ENCODE data around the gene TRAK1. TPM values are rescaled to one million over a fixed set of nuclear protein-coding genes. Genes with fewer than 3 reads are reported as not detected.

TRAK1 gene
- total RNA-seq, 4 donors from 2014 or later: 25.9 to 41.6 (median 29.6) TPM

GRCh38 chr3:42230860-42231259 is 139.7 kb downstream of the TRAK1 start:
- TF ChIP-seq, protein P1, sequence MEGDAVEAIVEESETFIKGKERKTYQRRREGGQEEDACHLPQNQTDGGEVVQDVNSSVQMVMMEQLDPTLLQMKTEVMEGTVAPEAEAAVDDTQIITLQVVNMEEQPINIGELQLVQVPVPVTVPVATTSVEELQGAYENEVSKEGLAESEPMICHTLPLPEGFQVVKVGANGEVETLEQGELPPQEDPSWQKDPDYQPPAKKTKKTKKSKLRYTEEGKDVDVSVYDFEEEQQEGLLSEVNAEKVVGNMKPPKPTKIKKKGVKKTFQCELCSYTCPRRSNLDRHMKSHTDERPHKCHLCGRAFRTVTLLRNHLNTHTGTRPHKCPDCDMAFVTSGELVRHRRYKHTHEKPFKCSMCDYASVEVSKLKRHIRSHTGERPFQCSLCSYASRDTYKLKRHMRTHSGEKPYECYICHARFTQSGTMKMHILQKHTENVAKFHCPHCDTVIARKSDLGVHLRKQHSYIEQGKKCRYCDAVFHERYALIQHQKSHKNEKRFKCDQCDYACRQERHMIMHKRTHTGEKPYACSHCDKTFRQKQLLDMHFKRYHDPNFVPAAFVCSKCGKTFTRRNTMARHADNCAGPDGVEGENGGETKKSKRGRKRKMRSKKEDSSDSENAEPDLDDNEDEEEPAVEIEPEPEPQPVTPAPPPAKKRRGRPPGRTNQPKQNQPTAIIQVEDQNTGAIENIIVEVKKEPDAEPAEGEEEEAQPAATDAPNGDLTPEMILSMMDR (IDR thresholded peaks at IDR 0.05; ENCODE audit: low read depth): no peak

- TF ChIP-seq, protein P1 (IDR thresholded peaks at IDR 0.05; ENCODE audit: low read depth): no peak
These were observed 144.4 kb downstream of the TRAK1 start for GRCh38 chr3:42235532-42235931.

DNA sequence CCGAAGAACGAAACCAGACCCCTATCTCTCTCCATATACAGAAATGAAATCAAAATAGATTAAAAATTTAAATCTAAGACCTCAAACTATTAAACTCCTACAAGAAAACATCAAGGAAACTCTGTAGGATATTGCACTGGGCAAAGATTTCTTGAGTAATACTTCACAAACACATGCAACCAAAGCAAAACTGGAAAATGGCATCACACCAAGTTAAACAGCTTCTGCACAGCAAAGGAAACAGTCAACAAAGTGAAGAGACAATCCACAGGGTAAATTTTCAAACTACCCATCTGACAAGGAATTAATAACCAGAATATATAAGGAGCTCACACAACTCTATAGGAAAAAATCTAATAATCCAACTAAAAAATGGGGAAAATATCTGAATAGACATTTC is 145.5 kb downstream of the TRAK1 start:
- TF ChIP-seq, protein P1 (IDR thresholded peaks at IDR 0.05; ENCODE audit: low read depth): no peak

GRCh38 chr3:42246091-42246490 is 154.9 kb downstream of the TRAK1 start:
- TF ChIP-seq, protein P1 (IDR thresholded peaks at IDR 0.05; ENCODE audit: low read depth): no peak

GRCh38 chr3:42247576-42248027 is 156.4 kb downstream of the TRAK1 start:
- TF ChIP-seq, protein P1 (IDR thresholded peaks at IDR 0.05; ENCODE audit: low read depth): no peak

- TF ChIP-seq, protein P1 (IDR thresholded peaks at IDR 0.05; ENCODE audit: low read depth): no peak
These were observed 159.6 kb downstream of the TRAK1 start for GRCh38 chr3:42250761-42251160.

GRCh38 chr3:42254566-42254965 is 163.4 kb downstream of the TRAK1 start:
- TF ChIP-seq, protein P1 (IDR thresholded peaks at IDR 0.05; ENCODE audit: low read depth): no peak
